Erythroblast (primary cell): ENCODE results near the gene ACBD3.

Experiments
- GATA1 ChIP-seq: IDR thresholded peaks from 2 replicates; pipeline ENCODE4 v1.6.1; 2011; ENCODE audit warnings: low read depth, mild to moderate bottlenecking, control low read depth, low read length, moderate library complexity
- POLR2A ChIP-seq: IDR thresholded peaks from 2 replicates; pipeline ENCODE4 v1.6.1; 2011; ENCODE audit warnings: mild to moderate bottlenecking, low read length

DNA sequence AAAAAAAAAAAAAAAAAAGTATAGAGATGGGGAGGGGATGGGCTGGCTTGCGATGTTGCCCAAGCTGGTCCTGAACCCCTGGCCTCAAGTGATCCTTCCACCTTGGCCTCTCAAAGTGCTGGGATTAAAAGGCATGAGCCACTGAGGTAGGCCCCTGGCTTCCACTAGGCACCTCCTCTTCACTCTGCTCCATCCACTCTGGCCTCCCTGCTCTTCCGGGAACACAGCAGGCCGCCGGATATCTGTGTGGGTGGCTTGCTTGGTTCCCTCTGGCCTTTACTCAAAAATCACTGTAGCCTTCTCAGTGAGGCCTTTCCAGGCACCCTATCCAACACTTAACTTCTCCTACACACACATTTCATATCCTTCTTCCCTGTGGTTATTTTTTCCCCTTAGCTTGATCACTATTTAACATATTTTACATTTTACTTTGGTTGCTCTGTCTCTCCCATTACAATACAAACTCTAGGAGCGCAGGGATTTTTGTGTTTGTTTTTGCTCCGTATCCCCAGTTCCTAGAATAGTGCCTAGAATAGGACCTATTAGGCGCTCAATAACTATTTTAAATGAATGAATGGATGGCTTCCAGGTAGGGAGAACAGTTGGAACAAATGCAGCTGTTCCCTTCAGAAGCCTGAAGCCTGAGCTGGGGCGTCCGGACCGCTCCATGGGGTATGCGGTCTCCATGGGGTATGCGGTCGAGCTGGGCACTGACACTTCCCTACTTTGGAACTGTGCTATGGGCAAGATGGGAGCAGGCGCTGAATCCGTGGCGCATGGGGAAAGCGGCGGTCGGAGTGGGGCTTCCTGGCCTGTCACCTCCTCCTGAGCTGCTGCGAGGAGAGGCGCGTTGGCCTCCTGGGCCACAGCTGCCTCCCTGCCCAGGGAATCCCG, 77.4 kb downstream of the ACBD3 start:
- no peak for TF ChIP-seq POLR2A
- no peak for TF ChIP-seq GATA1
